Mesothelial cell of epicardium (in vitro differentiated cells): ENCODE measurements around the gene D2HGDH. TPM values are rescaled to one million over a fixed set of nuclear protein-coding genes. Genes with fewer than 3 reads are reported as not detected.
"Not testable (repeated sequence)": the region's sequence is repeated elsewhere in the genome, so short reads cannot be mapped to it uniquely, and the experiment has no call there.

Experiments
- DNase-seq, 2 experiments: peaks; one replicate each; pipeline ENCODE4 v3.0.0; 2021; ENCODE audit warnings: low spot score in 2 of 2; ENCODE audit not compliant: unreplicated experiment in 2 of 2
- H3K27ac Mint-ChIP-seq: 2 replicates; pipeline ENCODE4 v1.8.0; 2021; ENCODE audit warnings: mixed read lengths
- H3K27me3 Mint-ChIP-seq: 2 replicates; pipeline ENCODE4 v1.8.0; 2021; ENCODE audit warnings: low read depth, mixed read lengths
- H3K36me3 Mint-ChIP-seq: 2 replicates; pipeline ENCODE4 v1.8.0; 2021; ENCODE audit warnings: mixed read lengths
- H3K4me1 Mint-ChIP-seq: 2 replicates; pipeline ENCODE4 v1.8.0; 2021; ENCODE audit warnings: mixed read lengths
- H3K4me3 Mint-ChIP-seq: 2 replicates; pipeline ENCODE4 v1.8.0; 2021; ENCODE audit warnings: mild to moderate bottlenecking, moderate library complexity, mixed read lengths
- H3K9me3 Mint-ChIP-seq: 2 replicates; pipeline ENCODE4 v1.8.0; 2021; ENCODE audit warnings: mixed read lengths
- total RNA-seq: library from RNA; stranded (reverse); gene quantifications from 3 replicates; pipeline ENCODE4 v1.2.1, GENCODE V29; 2021
- TF ChIP-seq, protein P1 (sequence below): fragments of 200-600 bp; sonication (generic); IDR thresholded peaks from one replicate; pipeline ENCODE4 v1.5.0; 2021; ENCODE audit warnings: antibody characterized with exemption; ENCODE audit not compliant: unreplicated experiment

The D2HGDH gene
- total RNA-seq, 1 donor from 2014 or later, result 60.3 TPM

- DNase-seq, result peak in 1 of 2 experiments; percentile 35
- no peaks in the 10 kb centered on the region for H3K9me3 Mint-ChIP-seq
- TF ChIP-seq, protein P1, sequence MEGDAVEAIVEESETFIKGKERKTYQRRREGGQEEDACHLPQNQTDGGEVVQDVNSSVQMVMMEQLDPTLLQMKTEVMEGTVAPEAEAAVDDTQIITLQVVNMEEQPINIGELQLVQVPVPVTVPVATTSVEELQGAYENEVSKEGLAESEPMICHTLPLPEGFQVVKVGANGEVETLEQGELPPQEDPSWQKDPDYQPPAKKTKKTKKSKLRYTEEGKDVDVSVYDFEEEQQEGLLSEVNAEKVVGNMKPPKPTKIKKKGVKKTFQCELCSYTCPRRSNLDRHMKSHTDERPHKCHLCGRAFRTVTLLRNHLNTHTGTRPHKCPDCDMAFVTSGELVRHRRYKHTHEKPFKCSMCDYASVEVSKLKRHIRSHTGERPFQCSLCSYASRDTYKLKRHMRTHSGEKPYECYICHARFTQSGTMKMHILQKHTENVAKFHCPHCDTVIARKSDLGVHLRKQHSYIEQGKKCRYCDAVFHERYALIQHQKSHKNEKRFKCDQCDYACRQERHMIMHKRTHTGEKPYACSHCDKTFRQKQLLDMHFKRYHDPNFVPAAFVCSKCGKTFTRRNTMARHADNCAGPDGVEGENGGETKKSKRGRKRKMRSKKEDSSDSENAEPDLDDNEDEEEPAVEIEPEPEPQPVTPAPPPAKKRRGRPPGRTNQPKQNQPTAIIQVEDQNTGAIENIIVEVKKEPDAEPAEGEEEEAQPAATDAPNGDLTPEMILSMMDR, result no peak
- H3K27ac Mint-ChIP-seq, result no peak overlapping the region
- H3K4me3 Mint-ChIP-seq, result no peak overlapping the region
- no peaks in the 10 kb centered on the region for H3K36me3 Mint-ChIP-seq
- H3K27me3 Mint-ChIP-seq, result peaks cover 5% of the 10 kb centered on the region
- H3K4me1 Mint-ChIP-seq, result no peaks in the 10 kb centered on the region
Observed at GRCh38 chr2:241814643-241815476, 80.4 kb downstream of the D2HGDH start.

DNA sequence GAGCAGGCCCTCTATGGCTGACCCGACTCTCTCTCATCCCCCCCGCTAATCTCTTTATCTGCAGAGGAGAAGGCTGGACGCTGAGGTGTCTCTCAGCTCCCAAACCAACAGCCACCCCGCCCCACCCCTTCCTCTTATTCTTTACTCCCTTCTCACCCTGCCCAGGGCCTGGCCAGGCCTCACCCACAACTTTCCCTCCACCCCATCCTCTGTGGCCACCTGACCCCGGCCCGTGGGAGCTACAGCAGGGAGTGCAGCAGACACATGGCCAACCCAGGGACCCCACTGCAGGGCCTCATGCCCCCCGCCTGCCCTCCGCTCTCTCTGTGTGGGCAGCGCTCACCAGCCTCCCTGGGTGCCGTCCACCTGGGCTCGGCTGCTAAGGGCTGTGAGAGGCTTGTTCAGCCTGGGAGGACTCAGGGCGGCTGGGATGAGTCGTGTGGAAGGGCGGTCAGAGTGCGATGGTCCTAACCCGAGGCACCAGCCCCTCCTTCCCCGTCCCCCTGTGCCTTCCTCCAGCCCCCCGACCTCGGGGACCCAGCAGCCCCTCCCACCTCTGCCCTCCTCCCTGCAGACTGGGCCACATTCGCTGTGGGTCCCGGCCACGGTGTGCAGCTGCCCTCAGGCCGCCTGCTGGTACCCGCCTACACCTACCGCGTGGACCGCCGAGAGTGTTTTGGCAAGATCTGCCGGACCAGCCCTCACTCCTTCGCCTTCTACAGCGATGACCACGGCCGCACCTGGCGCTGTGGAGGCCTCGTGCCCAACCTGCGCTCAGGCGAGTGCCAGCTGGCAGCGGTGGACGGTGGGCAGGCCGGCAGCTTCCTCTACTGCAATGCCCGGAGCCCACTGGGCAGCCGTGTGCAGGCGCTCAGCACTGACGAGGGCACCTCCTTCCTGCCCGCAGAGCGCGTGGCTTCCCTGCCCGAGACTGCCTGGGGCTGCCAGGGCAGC is 81.3 kb downstream of the D2HGDH start:
- no peaks in the 10 kb centered on the region for H3K36me3 Mint-ChIP-seq
- no peak overlapping the region for H3K4me3 Mint-ChIP-seq
- no peaks in the 10 kb centered on the region for H3K4me1 Mint-ChIP-seq
- no peak overlapping the region for H3K27ac Mint-ChIP-seq
- H3K27me3 Mint-ChIP-seq, result peaks cover 5% of the 10 kb centered on the region
- TF ChIP-seq, protein P1, result no peak
- no peak for DNase-seq
- no peaks in the 10 kb centered on the region for H3K9me3 Mint-ChIP-seq

- DNase-seq, result peak in 1 of 2 experiments; percentile 36
- Mint-ChIP-seq H3K27me3 (peaks cover 5% of the 10 kb centered on the region), H3K4me3 (no peak overlapping the region), H3K4me1 (peaks cover 4% of the 10 kb centered on the region), H3K27ac (no peak overlapping the region), H3K36me3 (no peaks in the 10 kb centered on the region), H3K9me3 (no peaks in the 10 kb centered on the region)
- TF ChIP-seq, protein P1, result no peak
Observed at GRCh38 chr2:241816431-241817121, 82.1 kb downstream of the D2HGDH start.

DNA sequence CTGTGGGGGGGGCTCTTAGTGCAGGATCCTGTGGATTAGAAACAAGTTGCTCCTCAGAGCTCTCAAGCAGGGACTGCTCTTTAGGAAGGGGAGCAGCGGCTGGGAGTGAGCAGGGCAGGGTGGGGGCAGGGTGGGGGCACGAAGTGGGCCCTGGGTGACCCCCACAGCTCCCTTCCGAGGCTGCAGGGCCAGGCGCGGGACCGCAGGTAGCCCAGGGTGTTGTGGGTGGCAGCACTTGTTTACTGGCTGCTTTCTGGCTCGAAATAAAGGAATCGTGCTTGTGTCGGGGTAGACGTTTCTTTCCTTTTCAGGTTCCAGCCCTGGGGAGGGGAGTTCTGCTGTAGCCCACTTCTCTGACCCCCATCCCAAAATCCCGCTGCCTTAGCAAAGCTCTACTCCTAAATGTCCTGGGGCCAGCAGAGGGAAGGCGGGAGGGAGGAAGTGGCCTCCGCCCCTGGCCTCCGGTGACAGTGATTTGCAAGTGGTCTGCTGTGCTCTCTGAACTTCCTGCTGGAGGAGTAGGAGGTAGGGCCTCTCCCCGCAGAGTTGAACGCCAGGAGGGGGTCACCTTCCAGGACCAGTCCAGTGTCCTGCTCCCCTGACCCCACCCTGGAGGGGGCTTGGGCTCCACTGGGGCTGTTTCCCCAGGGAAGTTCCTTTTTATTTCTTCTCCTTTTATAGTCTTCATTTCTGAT is 82.8 kb downstream of the D2HGDH start:
- no peaks in the 10 kb centered on the region for H3K36me3 Mint-ChIP-seq
- TF ChIP-seq, protein P1, result no peak
- H3K4me1 Mint-ChIP-seq, result peaks cover 4% of the 10 kb centered on the region
- DNase-seq, result peak in 1 of 2 experiments; percentile 26
- H3K4me3 Mint-ChIP-seq, result no peak overlapping the region
- H3K9me3 Mint-ChIP-seq, result no peaks in the 10 kb centered on the region
- H3K27me3 Mint-ChIP-seq, result peaks cover 5% of the 10 kb centered on the region
- no peak overlapping the region for H3K27ac Mint-ChIP-seq

- not testable (repeated sequence) for H3K27ac Mint-ChIP-seq, H3K27me3 Mint-ChIP-seq, H3K4me3 Mint-ChIP-seq, DNase-seq, H3K9me3 Mint-ChIP-seq, H3K4me1 Mint-ChIP-seq, H3K36me3 Mint-ChIP-seq
Observed at GRCh38 chr2:241817821-241818215, 83.4 kb downstream of the D2HGDH start.

Other genes with a start within 250 kb of the D2HGDH start
- 183 to 193 TPM (median 192 TPM) in 3 replicates for gene STK25, start 226.0 kb upstream of the D2HGDH start, total RNA-seq
- 33.0 to 37.2 TPM (median 36.0 TPM) in 3 replicates for gene BOK, start 175.9 kb upstream of the D2HGDH start, total RNA-seq
- gene THAP4, start 97.5 kb upstream of the D2HGDH start, total RNA-seq, result 45.7 to 51.5 TPM (median 50.1 TPM) in 3 replicates
- 125 to 135 TPM (median 133 TPM) in 3 replicates for gene ATG4B, start 96.9 kb upstream of the D2HGDH start, total RNA-seq
- gene DTYMK, start 47.8 kb upstream of the D2HGDH start, total RNA-seq, result 32.1 to 36.5 TPM (median 35.0 TPM) in 3 replicates
- gene ING5, start 32.6 kb upstream of the D2HGDH start, total RNA-seq, result 50.8 to 56.9 TPM (median 51.8 TPM) in 3 replicates
- gene GAL3ST2, start 42.2 kb downstream of the D2HGDH start, total RNA-seq, result 0.86 to 1.1 TPM (median 1.1 TPM) in 3 replicates
- gene NEU4, start 74.6 kb downstream of the D2HGDH start, total RNA-seq, result 0.87 to 1.8 TPM (median 1.7 TPM) in 3 replicates
- gene PDCD1, start 124.3 kb downstream of the D2HGDH start, total RNA-seq, result not detected in 3 replicates
- not detected in 3 replicates for gene RTP5, start 135.1 kb downstream of the D2HGDH start, total RNA-seq